NCI-H1092 treated with DMSO at 0.1 percent for 48 hours (cell line): Measurements from ENCODE around the gene EMP2.

ENCODE experiments used
- DNase-seq: peaks from one replicate; lab custom pipeline; 2025; lab: John Stamatoyannopoulos, UW

EMP2 gene

DNA sequence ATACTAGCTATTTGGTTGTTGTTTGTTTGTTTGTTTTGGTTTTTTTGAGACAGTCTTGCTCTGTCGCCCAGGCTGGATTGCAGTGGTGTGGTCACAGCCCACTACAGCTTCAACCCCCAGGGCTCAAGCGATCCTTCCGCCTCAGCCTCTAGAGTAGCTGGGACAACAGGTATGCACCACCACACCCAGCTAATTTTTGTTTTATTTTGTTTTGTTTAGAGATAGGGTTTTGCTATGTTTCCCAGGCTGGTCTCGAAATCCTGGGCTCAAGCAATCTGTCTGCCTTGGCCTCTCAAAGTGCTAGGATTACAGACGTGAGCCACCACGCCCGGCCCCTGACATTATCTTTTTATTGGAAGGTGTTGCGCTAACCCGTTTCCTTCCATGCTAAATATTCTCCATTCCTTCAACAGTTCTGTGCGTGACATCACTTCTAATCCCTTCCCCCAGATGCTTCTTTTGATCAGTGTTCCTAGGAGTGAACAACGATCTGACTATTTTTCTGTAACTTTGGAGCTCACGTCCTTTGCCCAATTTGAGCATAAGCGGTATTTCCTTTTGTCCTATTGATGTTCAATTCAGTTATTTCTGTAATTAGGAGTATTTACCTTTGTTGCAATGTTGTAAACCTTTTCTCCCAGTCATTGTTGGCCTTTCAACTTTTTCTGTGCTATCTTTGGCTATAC, 30.2 kb upstream of the EMP2 start:
- DNase-seq = no peak

DNA sequence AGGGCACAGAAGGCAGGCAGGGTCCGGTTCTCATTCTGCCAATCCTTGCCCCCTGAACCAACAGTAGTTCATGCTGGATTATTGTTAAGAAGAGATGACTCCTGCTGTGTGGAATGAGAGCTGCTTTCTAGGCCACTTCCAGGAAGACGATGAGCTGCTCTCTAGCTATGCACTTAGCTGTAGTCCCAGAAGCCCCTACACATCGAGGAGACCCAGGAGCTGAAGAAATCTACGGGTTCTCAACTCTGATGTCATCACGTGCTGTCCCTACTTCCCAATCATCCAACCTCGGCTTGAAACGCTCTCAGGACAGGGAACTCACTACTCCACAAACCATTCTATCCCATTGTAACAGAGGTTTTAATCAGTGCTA, 29.0 kb upstream of the EMP2 start:
- DNase-seq = no peak

DNA sequence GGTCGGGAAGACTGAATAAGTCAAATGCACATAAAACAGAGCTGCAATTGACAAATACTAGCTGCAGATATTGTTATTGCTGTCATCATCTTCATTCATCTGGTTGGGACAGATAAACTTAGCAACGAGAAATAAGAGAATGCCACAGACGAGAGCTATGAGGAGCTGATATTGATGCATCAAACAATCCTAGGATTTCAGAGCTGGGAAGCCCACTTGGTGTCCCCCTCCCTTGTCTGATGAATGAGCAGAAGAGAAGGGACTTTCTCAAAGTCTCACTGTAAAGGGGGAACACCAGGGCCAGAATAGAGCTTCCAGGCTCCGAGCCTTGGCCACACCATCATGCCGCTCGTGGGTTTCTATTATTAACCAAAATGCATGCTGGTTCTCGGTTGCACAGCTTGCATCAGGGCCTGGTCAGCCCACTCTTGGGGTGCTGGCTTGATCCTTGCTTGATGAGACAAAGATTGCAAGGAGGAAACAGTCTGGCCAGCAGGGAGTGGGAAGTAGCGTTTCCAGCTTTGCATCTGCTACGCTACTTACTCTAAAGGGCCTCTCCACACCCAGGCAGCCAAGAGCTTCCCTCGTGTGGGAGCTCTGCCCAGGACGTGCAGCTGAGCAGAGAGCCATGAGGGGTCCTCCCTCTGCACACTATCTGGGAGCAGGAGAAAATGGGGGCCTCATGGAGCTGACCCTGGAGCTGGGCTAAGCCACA, 28.4 kb upstream of the EMP2 start:
- DNase-seq = no peak

DNA sequence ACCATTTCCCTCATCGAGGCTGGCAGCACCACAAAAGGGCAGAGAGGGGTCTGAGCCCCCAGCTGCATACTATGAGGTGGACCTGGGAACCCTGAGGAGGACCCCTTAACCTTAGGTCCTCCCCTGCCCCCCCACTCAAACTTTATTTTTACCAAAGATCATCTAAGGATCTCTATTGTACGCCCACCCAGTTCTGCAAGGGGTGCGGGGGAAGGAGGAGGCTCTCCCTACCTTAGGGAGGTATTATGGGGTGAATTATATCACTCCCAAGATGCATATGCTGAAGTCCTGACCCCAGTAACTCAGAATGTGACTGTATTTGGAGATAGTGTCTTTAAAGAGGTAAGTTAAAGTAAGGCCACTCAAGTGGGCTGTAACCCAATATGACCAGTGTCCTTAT, 26.8 kb upstream of the EMP2 start:
- DNase-seq = no peak

DNA sequence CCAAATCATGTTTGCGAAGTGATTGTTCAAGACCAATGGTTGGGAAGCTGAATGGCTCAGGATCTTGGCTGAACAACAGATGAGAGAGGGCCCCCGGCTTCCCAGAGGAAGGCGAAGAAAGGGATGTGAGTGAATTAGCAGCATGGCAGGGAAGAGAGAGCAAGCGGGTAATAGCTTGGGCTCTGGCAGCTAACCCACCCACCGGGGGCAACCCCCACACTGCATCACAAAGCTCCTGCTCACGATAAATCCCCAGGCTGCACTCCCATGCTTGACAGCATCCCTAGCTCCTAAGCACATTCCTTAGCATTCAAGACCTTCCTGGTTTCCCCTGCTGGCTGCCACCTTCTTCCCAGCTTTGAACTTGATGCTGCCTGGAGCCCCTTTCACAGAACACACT, 26.2 kb upstream of the EMP2 start:
- no peak for DNase-seq

DNA sequence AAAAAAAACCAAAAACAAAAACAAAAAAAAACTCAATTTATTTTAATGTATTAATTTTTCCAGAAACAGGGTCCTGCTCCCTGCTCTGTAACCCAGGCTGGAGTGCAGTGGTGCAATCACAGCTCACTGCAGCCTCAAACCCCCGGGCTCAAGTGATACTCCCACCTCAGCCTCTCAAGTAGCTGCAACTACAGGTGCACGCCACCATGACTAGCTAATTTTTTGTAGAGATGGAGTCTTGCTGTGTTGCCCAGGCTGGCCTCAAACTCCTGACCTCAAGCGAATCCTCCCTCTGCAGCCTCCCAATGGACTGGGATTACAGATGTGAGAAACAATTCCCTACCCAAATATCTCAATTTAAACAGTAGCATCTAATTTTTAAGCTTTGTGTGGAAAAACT, 25.2 kb upstream of the EMP2 start:
- no peak for DNase-seq

DNA sequence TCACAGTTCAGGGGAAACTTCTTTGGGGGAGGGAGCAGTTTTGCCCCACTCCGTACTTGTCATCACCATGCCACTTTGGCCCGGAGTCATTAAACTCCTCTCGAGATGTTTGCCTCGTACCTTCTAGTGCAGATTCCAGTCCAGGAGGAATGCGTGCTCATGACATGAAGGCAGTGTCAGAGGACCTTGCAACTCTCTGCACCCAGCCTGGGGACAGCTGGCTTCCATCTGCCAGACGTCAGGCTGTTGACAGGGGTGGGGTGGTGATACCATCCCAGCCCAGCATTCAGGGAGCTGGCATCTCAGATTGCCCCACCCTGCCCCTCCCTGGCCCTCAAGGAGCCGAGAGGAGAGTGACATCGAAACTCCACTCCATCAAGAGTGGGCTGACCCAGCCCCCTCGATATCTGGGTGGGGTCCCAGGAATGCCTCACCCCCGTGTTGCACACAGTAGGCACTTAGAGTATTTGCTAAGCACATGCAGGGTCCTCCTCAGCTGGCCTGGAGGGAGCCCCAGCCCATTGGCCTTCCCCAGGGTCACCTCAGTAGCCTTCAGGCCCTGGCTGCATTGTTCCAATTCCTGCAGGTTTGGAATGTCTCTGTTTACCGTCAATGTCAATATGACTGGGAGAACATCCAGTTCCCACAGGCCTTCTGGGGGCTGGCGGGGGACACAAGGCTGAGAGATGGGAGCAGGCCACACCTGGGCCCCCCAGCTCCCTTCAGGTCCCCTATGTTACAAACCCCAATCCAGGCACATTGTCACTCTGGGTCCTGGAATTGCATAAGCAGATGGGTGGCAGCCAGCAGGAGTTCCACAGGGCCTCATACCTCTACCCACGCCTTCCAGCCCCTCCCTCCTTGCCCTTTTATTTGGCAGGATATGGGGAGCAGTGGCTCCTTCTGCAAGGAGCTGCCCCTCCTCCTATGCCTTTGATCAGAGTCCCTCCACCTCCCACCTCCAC, 21.3 kb upstream of the EMP2 start:
- DNase-seq = no peak

DNA sequence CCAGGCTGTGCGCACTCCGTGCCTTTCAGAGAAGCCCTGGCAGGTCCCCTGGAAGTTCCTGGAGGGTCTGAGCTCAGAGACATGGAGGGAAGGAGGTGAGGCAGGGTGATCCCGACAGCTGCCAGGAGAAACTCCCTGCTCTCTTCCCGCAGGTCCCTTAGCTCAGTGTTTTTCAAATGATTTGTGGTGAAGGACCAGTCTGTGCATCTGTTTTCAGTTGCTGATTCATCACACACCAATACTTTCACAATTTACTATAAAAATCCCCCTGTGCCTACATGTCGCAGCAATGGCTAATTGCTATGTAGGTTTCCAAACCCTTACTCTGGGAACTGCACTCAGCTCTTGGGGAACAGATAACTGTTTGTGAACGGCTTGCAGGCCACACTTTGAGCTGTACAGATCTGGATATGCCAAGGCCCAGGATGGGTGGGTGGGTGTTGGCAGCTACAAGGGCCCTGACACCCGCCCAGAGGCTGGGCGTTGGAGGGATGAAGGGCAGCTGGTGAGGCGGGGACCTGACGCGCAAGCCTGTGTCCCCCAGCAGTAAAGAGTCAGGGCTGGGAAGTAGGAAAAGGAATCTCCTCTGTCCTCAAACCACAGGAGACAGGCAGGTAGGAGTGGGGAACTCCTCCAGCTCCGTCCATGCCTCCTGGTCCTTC, 20.5 kb upstream of the EMP2 start:
- DNase-seq = no peak

DNA sequence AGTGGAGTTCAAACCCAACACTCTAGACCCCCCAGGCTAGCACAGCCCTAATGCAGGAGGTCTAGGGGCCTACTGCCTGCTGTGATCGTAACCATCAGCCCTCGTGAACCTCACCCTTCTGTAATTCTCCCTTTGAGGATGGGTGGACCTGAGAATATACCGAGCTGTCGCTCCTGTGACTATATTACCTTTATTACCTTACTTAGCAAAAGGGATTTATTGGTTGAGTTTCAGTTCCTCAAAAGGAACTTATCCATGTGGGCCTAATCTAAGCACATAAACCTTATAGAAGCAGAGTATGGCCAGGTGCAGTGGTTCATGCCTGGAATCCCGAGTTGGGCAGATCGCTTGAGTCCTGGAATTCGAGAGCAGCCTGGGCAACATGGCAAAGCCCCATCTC, 19.2 kb upstream of the EMP2 start:
- DNase-seq = no peak

DNA sequence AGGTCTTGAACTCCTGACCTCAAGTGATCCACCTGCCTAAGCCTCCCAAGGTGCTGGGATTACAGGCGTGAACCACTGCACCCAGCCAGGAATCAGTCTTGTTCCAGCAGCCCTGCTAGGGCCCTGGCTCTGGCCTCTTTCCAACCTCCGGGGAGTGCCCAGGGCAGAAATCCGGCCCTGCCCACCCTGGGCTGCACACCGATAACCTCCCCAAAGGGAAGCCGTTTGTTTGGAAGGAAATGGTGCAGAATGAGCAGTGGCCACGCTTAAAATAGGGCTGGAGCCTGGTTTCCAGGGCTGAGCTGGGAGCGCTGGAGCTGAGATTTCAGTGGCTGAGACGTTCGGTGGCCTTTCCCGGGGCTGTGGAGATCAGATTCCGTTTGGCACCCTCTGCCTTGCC, 17.8 kb upstream of the EMP2 start:
- no peak for DNase-seq

DNA sequence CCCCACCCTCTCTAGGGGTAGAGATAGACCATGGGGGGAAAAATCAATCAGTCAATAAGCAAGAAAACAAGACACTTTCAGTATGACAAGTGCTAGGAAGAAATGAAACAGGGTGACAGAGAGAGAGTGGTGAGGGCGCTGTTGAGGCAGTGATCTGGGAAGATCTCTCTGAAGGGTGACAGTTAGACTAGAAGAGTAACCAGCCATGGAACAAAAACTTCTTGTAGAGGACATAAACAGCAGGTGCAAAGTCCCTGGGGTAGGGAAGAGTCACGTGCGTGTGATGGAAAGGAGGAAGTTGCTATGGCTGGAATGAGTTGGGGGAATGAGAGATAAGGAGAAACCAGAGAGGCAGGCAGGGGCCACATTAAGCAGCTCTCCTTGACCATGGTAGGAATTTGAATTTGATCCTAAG, 16.8 kb upstream of the EMP2 start:
- DNase-seq = no peak

DNA sequence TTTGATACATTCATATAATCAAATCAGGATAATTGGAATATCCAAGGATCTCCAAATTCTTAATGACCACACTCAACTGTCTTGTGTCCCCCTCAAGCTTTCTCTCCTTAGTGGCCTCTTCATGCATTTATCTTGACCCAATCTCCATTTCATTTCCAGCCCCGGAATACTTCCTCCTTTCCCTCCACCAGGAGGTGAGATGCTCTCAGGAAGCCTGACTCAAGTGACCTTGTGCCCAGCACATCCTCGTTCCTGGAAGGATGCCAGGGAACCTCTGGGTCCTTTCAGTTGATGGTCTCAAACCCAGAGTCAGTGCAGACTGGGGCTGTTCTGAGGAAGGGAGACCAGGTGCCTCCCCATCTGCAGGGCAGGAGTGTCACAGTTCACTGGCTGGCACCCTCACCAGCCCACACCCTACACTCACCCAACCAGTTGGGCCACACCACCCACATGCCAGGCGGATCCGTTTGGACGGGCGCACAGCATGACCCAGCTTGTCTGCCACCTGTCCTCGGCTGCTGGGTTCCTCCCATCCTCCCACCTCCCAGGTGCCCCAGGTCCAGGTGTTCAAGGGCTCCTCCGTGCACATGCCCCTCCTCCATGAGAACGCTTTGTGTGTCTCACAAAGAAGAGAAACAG, 14.0 kb upstream of the EMP2 start:
- DNase-seq = no peak

DNA sequence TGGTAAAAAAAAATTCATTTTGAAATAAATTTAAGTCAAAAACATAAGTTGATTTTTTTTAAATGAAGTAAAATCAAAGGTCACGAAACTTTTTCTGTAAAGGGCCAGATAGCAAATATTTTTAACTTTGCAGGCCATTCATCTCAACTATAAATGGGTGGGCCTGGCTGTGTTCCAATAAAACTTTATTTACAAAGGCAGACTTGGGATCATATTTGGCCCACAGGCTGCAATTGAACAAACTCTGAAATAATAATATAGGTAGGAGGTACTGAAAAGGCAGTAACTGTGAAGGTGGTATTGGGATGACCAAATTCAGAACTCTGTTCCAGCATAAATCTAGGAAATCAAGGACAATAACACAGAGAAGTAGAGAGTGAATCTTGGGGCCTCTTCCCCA, 12.2 kb upstream of the EMP2 start:
- no peak for DNase-seq

DNA sequence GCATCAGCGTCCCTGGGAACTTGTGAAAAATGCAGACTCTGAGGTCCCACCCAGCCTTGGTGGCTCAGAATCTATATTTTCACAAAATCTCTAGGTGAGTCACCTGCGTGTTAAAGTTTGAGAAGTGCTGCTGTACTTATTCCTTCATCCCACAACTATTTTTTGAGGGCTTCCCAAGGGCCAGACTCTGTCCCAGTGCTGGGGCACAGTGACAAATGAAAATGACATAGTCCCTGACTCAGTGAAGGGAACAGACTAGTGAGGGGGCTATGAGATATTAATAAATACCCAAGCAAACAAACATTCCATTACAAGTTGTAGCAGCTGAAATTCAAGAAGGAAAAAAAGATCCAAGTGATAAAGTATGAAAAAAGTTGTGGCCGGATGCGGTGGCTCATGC, 9.9 kb upstream of the EMP2 start:
- DNase-seq = no peak

DNA sequence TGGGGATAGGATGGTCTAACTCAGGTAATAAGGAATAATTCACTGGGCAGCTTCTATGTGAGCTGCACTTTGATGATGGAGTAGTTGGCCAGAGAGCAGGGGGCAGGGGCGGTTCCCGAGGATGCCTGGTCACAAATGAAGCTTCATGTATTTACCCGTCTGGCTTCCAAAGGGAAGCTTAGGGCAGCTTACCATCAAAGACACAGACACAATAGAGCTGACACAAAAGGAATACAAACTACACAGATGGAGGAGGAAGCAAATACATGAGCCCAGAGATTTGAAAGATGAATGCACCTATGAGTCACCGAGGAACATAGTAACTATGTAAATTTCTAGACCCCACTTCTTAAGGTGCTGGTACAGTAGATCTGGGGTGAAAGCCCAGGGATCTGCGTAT, 8.7 kb upstream of the EMP2 start:
- no peak for DNase-seq

DNA sequence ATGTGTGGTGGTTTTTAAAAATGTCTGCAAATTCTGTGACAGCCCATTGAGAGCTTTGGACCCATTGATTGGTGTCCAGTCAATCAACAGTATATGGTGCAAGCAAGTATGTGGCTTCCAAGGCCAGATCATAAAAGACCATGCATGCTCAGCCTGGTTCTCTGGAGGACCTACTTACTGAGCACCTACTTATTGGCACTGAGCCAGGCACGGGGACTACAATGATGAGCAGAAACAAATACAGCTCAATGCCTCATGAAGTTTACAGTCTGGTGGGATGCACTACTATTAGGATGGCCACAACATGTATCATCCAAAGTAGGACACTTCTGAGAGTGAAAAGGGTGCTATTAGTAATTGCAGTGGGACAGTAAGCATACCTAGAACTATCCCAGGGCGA, 7.2 kb upstream of the EMP2 start:
- DNase-seq = no peak

DNA sequence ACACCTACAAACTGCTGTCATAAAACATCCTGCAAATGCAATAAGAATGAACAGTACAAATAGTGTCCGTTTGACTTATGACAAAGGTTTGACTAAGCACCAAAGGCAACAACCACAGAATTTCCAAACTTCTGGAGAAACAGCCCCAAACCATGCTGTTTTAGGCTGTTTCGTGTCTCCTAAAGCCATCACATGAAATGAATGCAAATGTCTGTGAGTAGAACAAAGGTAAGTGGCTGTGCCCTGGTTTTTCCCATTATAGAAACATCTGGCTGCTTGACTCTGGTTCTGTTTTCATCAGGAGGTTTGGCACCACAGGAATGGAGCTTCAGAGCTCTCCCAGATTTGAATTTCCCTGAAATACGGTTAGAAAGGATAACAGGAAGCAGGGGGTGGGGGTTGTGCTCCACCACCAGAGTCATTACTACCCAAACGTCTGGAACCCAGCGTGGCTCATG, 4.6 kb upstream of the EMP2 start:
- no peak for DNase-seq

DNA sequence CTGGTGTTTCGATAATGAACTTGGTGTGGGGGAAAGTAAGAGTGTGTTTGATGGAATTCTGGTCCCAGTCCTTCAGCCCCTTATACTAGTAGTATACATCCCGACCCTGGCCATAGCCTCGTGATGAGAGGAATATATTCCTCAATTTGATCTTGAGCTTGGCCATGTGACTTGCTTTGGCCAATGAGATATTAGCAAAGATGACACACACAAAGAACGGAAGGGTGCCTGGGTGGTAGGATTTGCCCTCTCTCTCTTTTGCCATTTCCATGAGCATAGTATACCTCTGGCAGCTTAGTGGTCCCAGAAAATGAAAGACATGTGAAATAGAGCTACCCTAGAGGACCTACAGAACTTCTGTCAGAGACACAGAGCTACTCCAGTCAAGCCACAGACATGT, 2.9 kb upstream of the EMP2 start:
- DNase-seq = no peak

DNA sequence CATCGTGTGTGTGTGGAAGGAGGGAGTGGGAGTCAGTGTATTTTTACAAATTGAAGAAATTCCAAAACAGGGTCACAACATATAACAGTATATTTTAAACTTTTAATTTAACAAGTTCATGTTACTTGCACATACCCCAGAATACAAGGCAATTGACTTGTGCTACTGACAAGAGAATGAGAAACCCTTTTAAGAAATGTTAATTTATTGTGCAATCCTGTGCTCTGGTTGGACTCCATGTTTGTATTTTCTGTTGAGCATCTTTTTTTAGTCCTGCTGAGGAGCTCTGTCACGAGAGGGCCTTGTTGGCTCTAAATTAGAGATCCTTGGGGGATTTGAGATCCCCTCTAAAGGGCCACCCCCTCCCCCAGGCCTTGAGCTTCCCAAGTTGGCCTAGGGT, 1.1 kb upstream of the EMP2 start:
- DNase-seq = no peak

DNA sequence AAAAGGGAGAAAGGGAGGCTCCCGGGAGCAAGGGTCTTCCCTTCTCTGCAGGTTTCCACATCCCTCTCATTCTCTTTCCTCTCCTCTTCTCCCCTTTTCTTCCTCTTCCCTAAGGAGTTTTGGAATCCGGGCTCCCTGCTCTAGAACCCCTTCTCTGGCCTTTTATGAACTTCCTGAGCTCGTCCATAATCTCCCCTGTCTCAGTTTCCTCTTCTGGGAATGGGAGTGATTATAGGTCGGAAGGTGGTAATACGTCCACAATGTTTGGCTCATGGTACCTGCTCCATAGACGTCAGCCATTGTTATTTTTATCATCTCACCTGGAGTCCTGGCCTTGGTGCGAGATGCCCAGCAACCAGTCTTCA, 467 bp upstream of the EMP2 start:
- no peak for DNase-seq

DNA sequence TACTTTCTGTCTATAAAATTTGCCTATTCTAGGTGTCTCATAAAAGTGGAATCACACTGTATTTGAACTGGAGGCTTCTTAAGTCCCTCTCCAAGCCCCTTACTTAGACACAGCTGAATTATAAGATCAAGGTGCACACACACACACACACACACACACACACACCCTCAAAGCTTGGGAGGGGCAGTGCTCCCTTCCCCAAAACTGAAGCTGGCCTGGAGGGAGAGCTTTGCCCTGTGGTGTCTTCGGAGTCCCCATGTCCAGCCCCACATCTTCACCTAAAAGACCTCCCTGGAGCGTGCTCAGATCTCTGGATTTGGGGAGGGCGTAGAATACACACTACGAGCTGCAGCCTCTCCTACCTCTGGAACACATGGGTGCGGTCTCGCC, 828 bp downstream of the EMP2 start:
- no peak for DNase-seq
